Omental fat pad (tissue), 4 donors: Measurements from ENCODE around the gene TRIM44. TPM values are rescaled to one million over a fixed set of nuclear protein-coding genes. Genes with fewer than 3 reads are reported as not detected.

Source experiments
- ATAC-seq: fragments of 150-250 bp; one replicate; pipeline ENCODE4 v1.9.1; 2016; ENCODE audit warnings: mild to moderate bottlenecking, moderate library complexity; ENCODE audit not compliant: low FRiP score
- DNase-seq: peaks from one replicate; pipeline ENCODE4 v3.0.0-alpha.2; 2019; ENCODE audit warnings: low spot score
- total RNA-seq, 4 donors: library from RNA; depleted of rRNA; stranded (reverse); fragments of >200 nt; gene quantifications; one replicate each; pipeline ENCODE4 v1.1.0, GENCODE V29; 2016
- TF ChIP-seq, protein P1 (sequence below), 3 donors: fragments of 450-650 bp; IDR thresholded peaks; one replicate each; pipeline ENCODE4 v1.5.1; 2016 to 2017; ENCODE audit warnings: antibody characterized with exemption in 3 of 3, mild to moderate bottlenecking in 3 of 3, moderate library complexity in 2 of 3

TRIM44 gene
- total RNA-seq, 4 donors from 2014 or later, result 47.3 to 64.0 (median 52.1) TPM

DNA sequence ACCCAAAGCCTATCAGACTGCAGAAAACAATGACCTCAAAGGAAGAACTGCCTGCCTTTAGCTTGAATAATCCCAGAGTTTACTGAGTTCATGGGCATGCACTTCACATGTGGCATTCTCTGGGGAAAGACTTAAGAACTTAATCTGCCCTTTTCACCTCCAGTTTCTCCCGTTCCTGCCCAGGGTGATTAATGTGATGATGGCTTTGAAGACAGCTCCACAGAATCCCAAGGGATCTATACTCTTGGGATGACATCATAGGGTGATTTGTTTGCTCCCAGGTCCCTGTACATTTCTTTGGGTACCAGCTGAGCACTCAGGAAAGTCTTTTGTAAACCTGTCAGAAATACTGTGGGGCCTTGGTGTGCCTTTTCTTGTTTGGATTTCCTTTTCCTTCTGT, 30.3 kb upstream of the TRIM44 start:
- TF ChIP-seq, protein P1, sequence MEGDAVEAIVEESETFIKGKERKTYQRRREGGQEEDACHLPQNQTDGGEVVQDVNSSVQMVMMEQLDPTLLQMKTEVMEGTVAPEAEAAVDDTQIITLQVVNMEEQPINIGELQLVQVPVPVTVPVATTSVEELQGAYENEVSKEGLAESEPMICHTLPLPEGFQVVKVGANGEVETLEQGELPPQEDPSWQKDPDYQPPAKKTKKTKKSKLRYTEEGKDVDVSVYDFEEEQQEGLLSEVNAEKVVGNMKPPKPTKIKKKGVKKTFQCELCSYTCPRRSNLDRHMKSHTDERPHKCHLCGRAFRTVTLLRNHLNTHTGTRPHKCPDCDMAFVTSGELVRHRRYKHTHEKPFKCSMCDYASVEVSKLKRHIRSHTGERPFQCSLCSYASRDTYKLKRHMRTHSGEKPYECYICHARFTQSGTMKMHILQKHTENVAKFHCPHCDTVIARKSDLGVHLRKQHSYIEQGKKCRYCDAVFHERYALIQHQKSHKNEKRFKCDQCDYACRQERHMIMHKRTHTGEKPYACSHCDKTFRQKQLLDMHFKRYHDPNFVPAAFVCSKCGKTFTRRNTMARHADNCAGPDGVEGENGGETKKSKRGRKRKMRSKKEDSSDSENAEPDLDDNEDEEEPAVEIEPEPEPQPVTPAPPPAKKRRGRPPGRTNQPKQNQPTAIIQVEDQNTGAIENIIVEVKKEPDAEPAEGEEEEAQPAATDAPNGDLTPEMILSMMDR (IDR thresholded peaks at IDR 0.05), result no peak
- no peak for DNase-seq
- no peak for ATAC-seq

DNA sequence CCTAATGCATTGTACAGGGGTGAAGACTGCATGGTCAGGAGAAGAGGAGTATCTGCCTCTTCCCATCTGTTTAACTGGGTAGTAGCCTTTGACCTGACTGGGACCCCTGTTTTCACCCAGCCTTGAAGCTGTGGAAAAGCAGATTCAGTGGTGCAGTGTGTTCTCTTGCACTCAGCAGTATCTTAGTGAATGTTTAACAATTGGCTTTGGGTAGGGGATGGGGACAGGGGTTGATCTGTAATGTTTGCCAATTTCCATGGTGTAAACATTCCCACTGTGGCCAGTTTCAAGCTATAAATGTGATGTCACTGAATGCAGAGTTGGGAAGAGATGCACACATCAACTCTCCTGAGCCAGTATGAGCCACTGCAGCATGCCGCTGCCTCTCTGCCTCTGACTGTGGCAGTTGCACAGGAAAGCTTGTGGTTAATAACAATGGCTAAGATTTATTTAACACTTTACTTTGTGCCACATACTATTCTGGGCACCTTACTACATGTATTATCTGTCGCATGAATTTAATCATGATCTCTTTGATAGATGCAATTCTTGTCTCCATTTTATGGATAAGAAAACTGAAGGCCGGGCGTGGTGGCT, 28.6 kb upstream of the TRIM44 start:
- ATAC-seq (no peak), DNase-seq (no peak)
- TF ChIP-seq, protein P1 (IDR thresholded peaks at IDR 0.05), result no peak

- ATAC-seq, result no peak
- TF ChIP-seq, protein P1 (IDR thresholded peaks at IDR 0.05), result no peak
- no peak for DNase-seq
Measured at GRCh38 chr11:35635933-35636332, 26.6 kb upstream of the TRIM44 start.

- TF ChIP-seq, protein P1 (IDR thresholded peaks at IDR 0.05), result no peak
- ATAC-seq (no peak), DNase-seq (no peak)
Measured at GRCh38 chr11:35639591-35640179, 22.9 kb upstream of the TRIM44 start.

GRCh38 chr11:35641171-35641897, 21.2 kb upstream of the TRIM44 start:
- TF ChIP-seq, protein P1 (IDR thresholded peaks at IDR 0.05), result no peak
- DNase-seq (no peak), ATAC-seq (no peak)

GRCh38 chr11:35641964-35642363, 20.6 kb upstream of the TRIM44 start:
- DNase-seq (no peak), ATAC-seq (no peak)
- TF ChIP-seq, protein P1 (IDR thresholded peaks at IDR 0.05), result no peak
